Natural killer cell (primary cell): Measurements from ENCODE around the gene MINDY2. TPM values are rescaled to one million over a fixed set of nuclear protein-coding genes. Genes with fewer than 3 reads are reported as not detected.
A peak's percentile ranks its signal among the peaks of the same experiment; 100 is the strongest.

ENCODE experiments used
- ATAC-seq, 3 donors: fragments of 150-1000 bp in 2 of 3; fragments of 200-7000 bp in 1 of 3; cut with Tn5 transposase; 1 replicate in 1 of 3; 2 replicates in 2 of 3; pipeline ENCODE4 v1.10.0; 2021; ENCODE audit warnings: mild to moderate bottlenecking in 2 of 3, moderate library complexity in 2 of 3
- DNase-seq, 2 donors: peaks; one replicate each; pipeline versions ENCODE4 v3.0.0 to v3.0.0-alpha.2; 2013 to 2021; ENCODE audit warnings: mixed read lengths in 1 of 2
- H3K27ac ChIP-seq: one replicate; pipeline ENCODE4 v1.5.1; 2013; ENCODE audit warnings: mild to moderate bottlenecking, low read length
- H3K27me3 ChIP-seq: one replicate; pipeline ENCODE4 v1.6.1; 2013; ENCODE audit warnings: low read length; ENCODE audit not compliant: control insufficient read depth, insufficient read depth
- H3K36me3 ChIP-seq: one replicate; pipeline ENCODE4 v1.6.1; 2013; ENCODE audit warnings: low read length; ENCODE audit not compliant: control insufficient read depth, insufficient read depth
- H3K4me1 ChIP-seq: one replicate; pipeline ENCODE4 v1.6.1; 2013; ENCODE audit warnings: low read length; ENCODE audit not compliant: control insufficient read depth, insufficient read depth
- H3K4me3 ChIP-seq: one replicate; pipeline ENCODE4 v1.5.1; 2013; ENCODE audit warnings: low read length
- H3K9me3 ChIP-seq: one replicate; pipeline ENCODE4 v1.6.1; 2013; ENCODE audit warnings: low read length; ENCODE audit not compliant: control insufficient read depth, insufficient read depth
- H3K27ac Mint-ChIP-seq, 2 donors: one replicate each; pipeline ENCODE4 v1.8.0; 2022; ENCODE audit warnings: mild to moderate bottlenecking in 2 of 2, mixed read lengths in 2 of 2, moderate library complexity in 1 of 2
- H3K27me3 Mint-ChIP-seq, 2 donors: one replicate each; pipeline ENCODE4 v1.8.0; 2022; ENCODE audit warnings: low read depth in 2 of 2, mixed read lengths in 2 of 2
- H3K36me3 Mint-ChIP-seq: one replicate; pipeline ENCODE4 v1.8.0; 2022; ENCODE audit warnings: mixed read lengths
- H3K4me1 Mint-ChIP-seq, 2 donors: one replicate each; pipeline ENCODE4 v1.8.0; 2022; ENCODE audit warnings: mixed read lengths in 2 of 2
- H3K4me3 Mint-ChIP-seq: one replicate; pipeline ENCODE4 v1.8.0; 2022; ENCODE audit warnings: mild to moderate bottlenecking, moderate library complexity, mixed read lengths
- H3K9me3 Mint-ChIP-seq, 2 donors: one replicate each; pipeline ENCODE4 v1.8.0; 2022; ENCODE audit warnings: mixed read lengths in 2 of 2
- CTCF ChIP-seq: fragments of 200-600 bp; IDR thresholded peaks from one replicate; pipeline ENCODE4 v1.8.0; 2022; ENCODE audit warnings: antibody characterized with exemption
- WGBS: methylation state at CpG from one replicate; pipeline ENCODE4 v1.1.7; 2013; ENCODE audit warnings: missing lambda C conversion rate; ENCODE audit not compliant: insufficient coverage; 5-methylcytosine and 5-hydroxymethylcytosine counted together
- intact Hi-C: fragments of 100-400 bp; cut with micrococcal nuclease; formaldehyde crosslinking; loops from one replicate; pipeline ENCODE4 v1.14.2; 2022
- total RNA-seq, 4 donors: library from RNA; stranded (reverse); fragments of 120-200 nt in 1 of 4; gene quantifications; one replicate each; pipeline versions ENCODE4 v1.2.3 to v1.2.4, GENCODE V29; 2013 to 2022

MINDY2 gene
- total RNA-seq, 3 donors from 2014 or later (not counting 1 experiment from before 2014, with no cell fraction given), result 16.3 to 18.7 (median 18.3) TPM

GRCh38 chr15:58908550-58909309 is 137.6 kb downstream of the MINDY2 start:
- H3K36me3 ChIP-seq, result peaks cover 38% of the 10 kb centered on the region
- no peak overlapping the region for H3K27ac ChIP-seq
- H3K36me3 Mint-ChIP-seq, result peaks cover 7% of the 10 kb centered on the region
- H3K4me3 ChIP-seq, result no peak overlapping the region
- H3K27me3 Mint-ChIP-seq, result no peaks in the 10 kb centered on the region
- DNase-seq, result no peak
- no peak for TF ChIP-seq CTCF
- peaks cover 14% of the 10 kb centered on the region for H3K4me1 ChIP-seq
- no peaks in the 10 kb centered on the region for H3K9me3 Mint-ChIP-seq
- H3K27ac Mint-ChIP-seq, result peak overlapping the region; percentile 70 to 87
- ATAC-seq, result peak in 2 of 3 donors; percentile 52 to 61
- peak overlapping the region; percentile 7 for H3K4me3 Mint-ChIP-seq
- H3K27me3 ChIP-seq, result no peaks in the 10 kb centered on the region
- H3K4me1 Mint-ChIP-seq, result peaks cover 47 to 53% of the 10 kb centered on the region in 2 donors
- intact Hi-C loops, result no loop called here
- WGBS, result 64% methylated on average over 3 of the region's 6 CpGs
- no peaks in the 10 kb centered on the region for H3K9me3 ChIP-seq

- peaks cover 14% of the 10 kb centered on the region for H3K4me1 ChIP-seq
- H3K27me3 ChIP-seq, result no peaks in the 10 kb centered on the region
- peak overlapping the region; percentile 70 to 87 for H3K27ac Mint-ChIP-seq
- H3K4me3 Mint-ChIP-seq, result no peak overlapping the region
- ATAC-seq, result no peak
- H3K27me3 Mint-ChIP-seq, result no peaks in the 10 kb centered on the region
- no CpG with 5 or more reads among the region's 1 CpG for WGBS
- H3K36me3 Mint-ChIP-seq, result peaks cover 15% of the 10 kb centered on the region
- no peaks in the 10 kb centered on the region for H3K9me3 Mint-ChIP-seq
- H3K36me3 ChIP-seq, result peaks cover 44% of the 10 kb centered on the region
- intact Hi-C loops, result no loop called here
- no peak overlapping the region for H3K27ac ChIP-seq
- H3K4me3 ChIP-seq, result no peak overlapping the region
- no peak for DNase-seq
- no peak for TF ChIP-seq CTCF
- H3K4me1 Mint-ChIP-seq, result peaks cover 53 to 62% of the 10 kb centered on the region in 2 donors
- H3K9me3 ChIP-seq, result no peaks in the 10 kb centered on the region
Measured at GRCh38 chr15:58909616-58910015, 138.5 kb downstream of the MINDY2 start.

- Histone ChIP-seq H3K27me3 (no peaks in the 10 kb centered on the region), H3K4me3 (no peak overlapping the region), H3K9me3 (no peaks in the 10 kb centered on the region), H3K4me1 (peaks cover 14% of the 10 kb centered on the region), H3K27ac (no peak overlapping the region), H3K36me3 (peaks cover 47% of the 10 kb centered on the region)
- ATAC-seq, result no peak
- no peak for DNase-seq
- Mint-ChIP-seq H3K4me1 (peaks cover 58 to 67% of the 10 kb centered on the region in 2 donors), H3K9me3 (no peaks in the 10 kb centered on the region), H3K36me3 (peaks cover 18% of the 10 kb centered on the region), H3K27ac (peak overlapping the region in 1 of 2 donors; percentile 73), H3K27me3 (no peaks in the 10 kb centered on the region), H3K4me3 (no peak overlapping the region)
- intact Hi-C loops, result no loop called here
- no peak for TF ChIP-seq CTCF
- WGBS, result 96% methylated on average over 2 of the region's 4 CpGs
Measured at GRCh38 chr15:58910456-58910855, 139.4 kb downstream of the MINDY2 start.

Other genes starting within 250 kb of the MINDY2 start
- 100 to 1,000 TPM; 223 to 297 (median 259) TPM for gene ADAM10, start 21.6 kb upstream of the MINDY2 start, total RNA-seq
- gene SLTM, start 162.4 kb downstream of the MINDY2 start, total RNA-seq, result 100 to 1,000 TPM; 206 to 226 (median 223) TPM
- gene RNF111, start 216.4 kb downstream of the MINDY2 start, total RNA-seq, result 10 to 100 TPM; 39.4 to 53.1 (median 46.0) TPM